Epithelial cell of prostate (primary cell): Measurements from ENCODE around the gene OR5L2.
"Not testable (repeated sequence)": the region's sequence is repeated elsewhere in the genome, so short reads cannot be mapped to it uniquely, and the experiment has no call there.

Experiments
- DNase-seq: peaks from one replicate; pipeline ENCODE4 v3.0.0-alpha.2; 2011; ENCODE audit warnings: low read depth, low spot score
- H3K27ac ChIP-seq: fragments of 450-650 bp; 2 replicates; pipeline ENCODE4 v1.5.1; 2017; ENCODE audit warnings: mild to moderate bottlenecking

Gene OR5L2

DNA sequence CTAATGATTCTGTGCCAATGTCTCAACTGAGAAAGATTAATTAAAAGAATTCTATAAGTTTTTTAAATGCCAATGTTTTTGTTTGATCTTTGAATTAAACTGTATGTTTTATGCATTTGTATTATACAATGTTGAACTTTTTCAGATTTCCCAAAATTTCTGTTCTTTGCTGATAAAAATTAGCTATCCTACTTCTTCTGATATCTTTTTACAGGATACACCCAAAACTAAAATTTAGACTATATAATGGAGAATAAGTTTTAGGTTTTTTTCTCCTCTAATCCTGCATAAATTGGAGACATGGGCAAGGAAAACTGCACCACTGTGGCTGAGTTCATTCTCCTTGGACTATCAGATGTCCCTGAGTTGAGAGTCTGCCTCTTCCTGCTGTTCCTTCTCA lies at the start of gene OR5L2:
TSS of gene OR5L2 (plus strand) at position 301 of the 400 bp plus-strand sequence. CDS start at position 301, 0 bp downstream.
- no peak for DNase-seq
- H3K27ac ChIP-seq, result no peak within 1 kb of the TSS

GRCh38 chr11:55791606-55792005 lies 35.4 kb upstream of the OR5L2 start:
- no peak for DNase-seq
- no peak overlapping the region for H3K27ac ChIP-seq

DNA sequence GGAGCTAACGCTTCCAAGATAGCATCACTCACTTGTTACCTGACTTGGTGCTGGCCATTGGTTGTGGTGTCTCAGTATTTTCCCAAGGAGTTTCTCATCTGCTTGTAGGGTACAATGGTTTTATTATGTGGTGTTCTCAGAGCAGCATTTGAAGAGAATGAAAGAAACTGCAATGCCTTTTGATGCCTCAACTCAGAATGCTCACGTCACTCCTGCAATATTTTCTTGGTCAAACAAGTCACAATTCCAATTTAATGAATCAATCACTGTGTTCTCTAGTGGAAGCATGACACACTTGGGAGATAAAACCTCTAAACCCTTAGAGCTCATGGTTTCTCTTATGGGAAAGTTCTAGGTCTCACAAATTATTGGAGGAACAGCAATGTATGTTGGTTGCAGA lies 33.7 kb upstream of the OR5L2 start:
- H3K27ac ChIP-seq, result no peak overlapping the region
- no peak for DNase-seq

- H3K27ac ChIP-seq, result no peak within 1 kb of the TSS
- DNase-seq, result no peak
Observed at GRCh38 chr11:55795256-55795655, 31.8 kb upstream of the OR5L2 start, which contains the start of gene OR5D14. Gene OR5D14 (plus strand): TSS chr11:55795556. CDS start chr11:55795556, 0 bp downstream.

DNA sequence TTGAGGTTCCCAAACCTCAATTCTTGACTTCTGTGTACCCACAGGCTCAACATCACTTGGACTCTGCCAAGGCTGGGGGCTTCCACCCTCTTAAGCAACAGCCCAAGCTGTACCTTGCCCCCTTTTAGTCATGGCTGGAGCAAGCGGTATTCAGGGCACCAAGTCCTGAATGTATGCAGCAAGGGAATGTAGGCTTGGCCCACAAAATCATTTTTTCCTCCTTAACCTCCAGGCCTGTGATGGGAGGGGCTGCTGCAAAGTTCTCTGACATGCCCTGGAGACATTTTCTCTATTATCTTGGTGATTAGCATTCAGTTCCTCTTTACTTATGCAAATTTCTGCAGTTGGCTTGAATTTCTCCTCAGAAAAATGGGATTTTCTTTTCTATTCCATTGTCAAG lies 20.8 kb upstream of the OR5L2 start:
- no peak for DNase-seq
- H3K27ac ChIP-seq, result no peak overlapping the region

DNA sequence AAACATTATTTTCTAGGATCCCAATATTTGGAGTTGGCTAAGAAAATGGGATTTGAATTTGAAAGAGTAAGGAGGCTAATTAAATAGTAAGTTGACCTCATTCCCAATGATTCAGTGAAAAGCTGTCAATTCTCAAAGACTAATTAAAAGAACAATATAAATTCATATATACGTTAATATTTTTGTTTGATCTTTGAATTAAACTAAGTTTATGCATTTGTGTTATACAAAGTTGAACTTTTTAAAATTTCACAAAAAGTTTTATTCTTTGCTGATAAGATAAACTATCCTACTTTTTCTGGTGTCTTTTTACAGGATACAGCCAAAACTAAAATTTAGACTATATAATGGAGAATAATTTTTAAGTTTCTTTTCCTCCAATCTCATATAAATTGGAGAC lies 16.0 kb upstream of the OR5L2 start, which contains the start of gene OR5L1:
TSS of gene OR5L1 (plus strand) at position 301 of the 400 bp plus-strand sequence. CDS start 100 bp downstream, outside the sequence.
- no peak within 1 kb of the TSS for H3K27ac ChIP-seq
- DNase-seq, result no peak

GRCh38 chr11:55819330-55819729 lies 7.7 kb upstream of the OR5L2 start, which contains the start of gene OR5D18:
Gene OR5D18 (plus strand): TSS chr11:55819630. CDS start chr11:55819630, 0 bp downstream.
- no peak within 1 kb of the TSS for H3K27ac ChIP-seq
- no peak for DNase-seq

- no peak for DNase-seq
- H3K27ac ChIP-seq, result no peak within 1 kb of the TSS
Observed at GRCh38 chr11:55838452-55838851, 11.4 kb downstream of the OR5L2 start, which contains the start of gene OR5D16. Gene OR5D16 (plus strand): TSS chr11:55838752. CDS start chr11:55838752, 0 bp downstream.

DNA sequence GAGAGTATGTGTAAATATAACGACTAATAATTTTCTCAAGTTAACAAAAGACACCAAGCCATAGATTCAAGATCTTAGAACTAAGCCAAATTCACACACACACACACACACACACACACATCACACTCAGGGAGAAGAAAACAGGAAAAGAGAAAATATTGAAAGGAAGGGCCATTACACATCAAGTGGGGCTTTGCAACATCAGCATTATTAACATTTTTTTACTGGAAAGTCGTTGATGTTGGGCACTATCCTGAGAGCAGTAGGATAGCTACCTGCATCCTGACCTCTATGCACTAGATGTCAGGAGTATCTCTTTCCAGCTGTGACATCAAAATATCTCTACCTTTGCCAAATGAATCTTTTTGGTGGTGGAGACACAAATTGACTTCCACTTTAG lies 20.4 kb downstream of the OR5L2 start:
- no peak for DNase-seq
- H3K27ac ChIP-seq, result no peak overlapping the region

GRCh38 chr11:55849037-55849436 lies 22.0 kb downstream of the OR5L2 start:
- H3K27ac ChIP-seq, result no peak overlapping the region
- no peak for DNase-seq

- DNase-seq, result no peak
- H3K27ac ChIP-seq, result no peak overlapping the region
Observed at GRCh38 chr11:55852141-55852540, 25.1 kb downstream of the OR5L2 start.

DNA sequence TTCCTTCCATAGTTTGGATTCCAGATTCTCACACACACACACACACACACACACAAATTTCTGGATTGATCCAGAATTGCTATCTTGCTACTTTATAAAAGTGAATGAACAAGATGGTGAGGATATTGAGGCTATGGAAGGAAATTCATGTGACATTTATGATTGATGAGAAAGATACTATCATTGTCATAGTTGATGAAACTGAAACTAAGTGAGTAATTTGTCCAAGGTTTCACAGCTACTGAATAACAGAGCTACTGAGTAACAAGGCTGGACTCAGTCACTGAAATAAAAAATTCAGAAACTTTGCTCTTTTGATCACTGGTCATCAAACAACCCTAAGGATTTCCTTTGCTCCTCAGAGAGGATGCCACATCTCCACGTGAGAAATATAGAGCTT lies 27.7 kb downstream of the OR5L2 start:
- H3K27ac ChIP-seq, result no peak overlapping the region
- no peak for DNase-seq

DNA sequence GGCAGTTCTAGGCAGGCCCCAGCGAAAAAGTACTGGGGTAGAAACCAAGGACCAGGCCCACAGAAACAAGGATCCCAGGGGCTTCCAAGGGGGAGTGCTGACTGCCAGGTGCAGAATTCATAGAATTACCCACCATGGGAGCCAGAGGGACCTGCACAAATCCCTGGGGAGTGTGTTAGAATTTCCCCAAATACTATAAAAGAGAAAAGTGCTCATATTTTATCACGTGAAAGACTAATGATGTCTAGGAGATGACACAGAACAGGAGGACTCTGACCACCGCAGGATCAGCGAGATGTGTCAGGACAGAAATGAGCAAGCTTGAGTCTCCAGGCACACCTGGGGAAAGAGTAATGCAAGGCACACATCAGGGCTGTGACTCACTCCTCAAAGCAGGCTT lies 40.3 kb downstream of the OR5L2 start:
- not testable (repeated sequence) for DNase-seq, H3K27ac ChIP-seq

- H3K27ac ChIP-seq, DNase-seq: not testable (repeated sequence)
Observed at GRCh38 chr11:55872731-55873130, 45.7 kb downstream of the OR5L2 start.

DNA sequence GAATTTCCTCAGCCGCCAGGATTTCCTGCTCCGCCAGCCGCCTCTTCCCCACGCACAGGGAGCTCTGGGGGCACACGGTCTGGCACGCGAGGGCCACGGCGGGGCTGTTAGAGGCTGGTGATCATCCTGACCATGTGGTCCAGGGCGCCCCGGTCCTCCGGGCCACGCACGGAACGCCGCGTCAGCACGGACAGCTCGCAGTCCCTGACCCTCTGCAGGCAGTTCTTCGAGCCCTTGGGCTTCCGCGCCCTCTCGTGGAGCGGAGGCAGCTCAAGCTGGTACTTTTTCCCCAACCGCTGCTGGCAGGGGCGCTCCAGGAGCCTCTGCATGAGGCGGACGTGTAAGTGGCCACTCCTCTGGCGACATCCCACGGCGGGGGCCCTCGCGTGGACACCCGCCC lies 46.1 kb downstream of the OR5L2 start:
- not testable (repeated sequence) for DNase-seq, H3K27ac ChIP-seq
